Measurements from ENCODE around the gene DCK.

DNA sequence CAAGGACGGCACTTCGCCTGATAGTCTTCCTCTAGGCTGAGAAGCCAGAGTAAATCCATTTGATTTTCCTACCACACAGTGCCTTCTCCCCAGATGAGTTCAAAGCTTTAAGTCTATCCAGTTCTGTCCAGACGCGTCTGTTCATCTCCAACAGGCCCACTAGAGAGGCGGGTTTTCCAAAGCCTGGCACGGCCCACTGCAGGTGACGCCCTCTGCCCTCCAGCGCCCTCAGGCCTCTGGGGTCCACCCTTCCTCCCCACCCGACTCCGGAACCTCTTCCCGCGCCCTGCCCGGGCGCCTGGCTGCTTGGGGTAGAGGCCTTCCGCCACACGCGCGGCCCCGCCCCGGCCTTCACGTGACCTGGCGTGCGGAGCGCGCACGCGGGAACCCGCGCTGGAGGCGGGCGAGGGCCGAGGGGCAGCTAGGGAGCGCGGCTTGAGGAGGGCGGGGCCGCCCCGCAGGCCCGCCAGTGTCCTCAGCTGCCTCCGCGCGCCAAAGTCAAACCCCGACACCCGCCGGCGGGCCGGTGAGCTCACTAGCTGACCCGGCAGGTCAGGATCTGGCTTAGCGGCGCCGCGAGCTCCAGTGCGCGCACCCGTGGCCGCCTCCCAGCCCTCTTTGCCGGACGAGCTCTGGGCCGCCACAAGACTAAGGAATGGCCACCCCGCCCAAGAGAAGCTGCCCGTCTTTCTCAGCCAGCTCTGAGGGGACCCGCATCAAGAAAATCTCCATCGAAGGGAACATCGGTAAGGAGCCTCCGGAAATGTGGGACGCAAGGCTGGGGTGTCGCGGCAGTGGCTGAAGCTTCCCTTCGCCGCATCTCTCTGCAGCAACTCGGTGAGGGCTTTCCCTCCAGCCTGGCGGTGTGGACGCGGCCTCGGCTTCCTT, at the start of gene DCK:
- no peak for TF ChIP-seq CTCF (IDR thresholded peaks at IDR 0.05; ENCODE audit: low read length)
- TF ChIP-seq EZH2phosphoT487 (IDR thresholded peaks at IDR 0.05; ENCODE audit: low read length) = no peak

All from MM.1S (cell line).